ENCODE measurements around the gene INPP5A.
"Not testable (repeated sequence)": the region's sequence is repeated elsewhere in the genome, so short reads cannot be mapped to it uniquely, and the experiment has no call there.

INPP5A gene

DNA sequence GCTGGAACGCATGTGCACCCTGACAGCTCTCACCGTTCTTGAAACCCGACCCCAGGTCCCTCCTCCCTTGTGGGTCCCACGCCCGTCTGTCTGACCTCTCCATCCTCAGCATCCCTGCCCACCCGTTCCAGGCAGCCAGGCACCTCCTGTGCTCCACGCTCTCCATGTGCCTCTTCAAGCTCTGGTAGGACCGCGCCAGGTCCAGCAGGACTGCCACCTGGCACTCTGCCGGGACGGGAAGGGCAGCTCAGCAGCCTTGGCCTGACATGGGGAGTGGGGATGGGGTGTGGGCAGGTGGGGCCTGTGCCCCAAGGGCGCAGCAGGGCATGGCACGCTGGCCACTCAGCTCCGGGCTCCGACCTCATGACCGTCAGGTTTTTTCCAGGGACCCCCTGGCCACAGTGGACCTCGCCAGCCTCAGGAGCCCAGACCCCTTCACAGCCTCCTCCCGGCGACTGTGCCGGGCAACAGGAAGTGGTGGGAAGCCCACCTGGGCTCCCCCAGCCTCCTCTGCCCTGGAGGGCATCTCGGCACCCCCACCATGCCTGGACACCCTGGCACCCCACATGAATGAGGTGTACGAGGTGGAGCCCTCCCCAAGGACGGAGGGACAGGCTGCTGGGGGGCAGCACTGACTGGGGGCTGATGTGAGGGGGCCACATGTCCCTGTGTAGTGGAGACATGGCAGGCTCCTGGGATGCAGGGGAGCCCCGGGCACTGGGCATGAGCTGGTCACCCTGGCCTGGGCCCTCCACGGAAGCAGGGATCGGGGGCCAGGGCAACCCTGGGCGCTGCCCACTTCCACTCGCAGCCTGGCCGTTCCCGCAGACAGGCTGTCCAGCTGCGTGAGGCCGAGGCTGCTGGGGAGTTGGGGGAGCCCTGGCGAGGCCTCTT lies 273.5 kb downstream of the INPP5A start:
- DNase-seq (ENCODE audit: low read depth, low spot score), result no peak

DNA sequence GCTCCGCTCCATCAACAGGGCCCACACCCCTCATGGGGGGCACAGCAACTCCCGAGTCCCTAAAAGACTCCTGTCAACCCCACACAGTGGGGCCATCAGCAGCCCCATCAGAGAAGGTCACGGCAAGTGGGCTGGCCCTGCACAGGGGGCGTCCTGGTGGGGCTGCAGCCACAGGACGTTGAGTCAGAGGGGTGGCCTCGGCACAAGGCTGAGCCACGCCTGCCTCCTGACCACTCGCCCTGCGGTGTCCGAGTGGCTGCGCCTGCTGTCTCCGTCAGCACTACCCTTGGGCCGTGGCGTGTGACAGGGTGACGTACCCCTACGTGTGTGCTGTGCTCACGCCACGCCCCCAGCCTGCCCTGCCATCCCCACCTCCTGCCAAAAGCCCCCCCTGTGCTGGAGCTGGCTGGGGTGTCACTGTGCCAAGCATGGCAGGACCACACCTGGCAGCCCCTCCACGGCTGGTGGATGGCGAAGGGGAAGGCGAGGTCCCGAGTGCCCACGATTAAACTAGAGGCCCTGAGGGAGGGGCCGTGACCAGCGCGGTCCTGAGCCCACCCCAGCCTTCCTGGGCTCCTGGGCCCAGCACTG lies 274.4 kb downstream of the INPP5A start:
- DNase-seq (ENCODE audit: low read depth, low spot score), result no peak

DNA sequence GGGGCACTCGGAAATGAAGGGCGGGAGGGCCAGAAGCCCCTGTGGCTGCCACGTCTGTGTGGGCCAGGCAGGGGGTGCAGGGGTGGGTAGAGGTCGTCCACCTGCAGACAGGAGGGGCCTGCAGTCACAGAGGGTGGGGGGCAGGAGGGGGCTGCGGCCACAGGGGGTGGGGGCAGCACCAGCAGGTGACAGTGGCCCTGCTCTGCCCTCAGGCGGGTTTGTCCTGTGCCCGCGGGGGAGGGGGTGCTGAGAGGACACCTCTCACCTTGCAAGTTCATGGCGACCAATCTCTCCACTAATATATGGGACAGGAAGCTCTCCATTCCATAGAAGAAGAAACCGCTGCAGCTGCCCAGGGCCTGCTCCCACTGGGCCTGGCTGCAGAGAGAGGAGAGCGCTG lies 274.9 kb downstream of the INPP5A start:
- DNase-seq (ENCODE audit: low read depth, low spot score), result no peak

DNA sequence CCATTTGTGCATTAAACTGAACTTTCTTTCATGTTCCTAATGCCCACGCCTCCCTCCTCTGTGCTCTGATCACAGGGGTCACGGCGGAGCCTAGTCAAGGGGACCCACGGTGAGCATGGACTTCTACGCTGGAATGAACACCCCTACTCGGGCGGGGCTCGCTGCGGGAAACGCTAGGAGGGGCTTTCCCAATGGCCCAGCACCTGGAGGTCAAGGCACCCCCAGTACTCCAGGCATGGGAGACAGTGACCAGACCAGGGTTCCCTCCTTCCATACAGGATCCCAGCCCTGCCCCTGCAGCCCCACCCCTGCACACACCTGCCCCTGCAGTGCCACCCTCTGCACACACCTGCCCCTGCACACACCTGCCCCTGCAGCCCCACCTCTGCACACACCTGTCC lies 275.4 kb downstream of the INPP5A start:
- no peak for DNase-seq (ENCODE audit: low read depth, low spot score)

DNA sequence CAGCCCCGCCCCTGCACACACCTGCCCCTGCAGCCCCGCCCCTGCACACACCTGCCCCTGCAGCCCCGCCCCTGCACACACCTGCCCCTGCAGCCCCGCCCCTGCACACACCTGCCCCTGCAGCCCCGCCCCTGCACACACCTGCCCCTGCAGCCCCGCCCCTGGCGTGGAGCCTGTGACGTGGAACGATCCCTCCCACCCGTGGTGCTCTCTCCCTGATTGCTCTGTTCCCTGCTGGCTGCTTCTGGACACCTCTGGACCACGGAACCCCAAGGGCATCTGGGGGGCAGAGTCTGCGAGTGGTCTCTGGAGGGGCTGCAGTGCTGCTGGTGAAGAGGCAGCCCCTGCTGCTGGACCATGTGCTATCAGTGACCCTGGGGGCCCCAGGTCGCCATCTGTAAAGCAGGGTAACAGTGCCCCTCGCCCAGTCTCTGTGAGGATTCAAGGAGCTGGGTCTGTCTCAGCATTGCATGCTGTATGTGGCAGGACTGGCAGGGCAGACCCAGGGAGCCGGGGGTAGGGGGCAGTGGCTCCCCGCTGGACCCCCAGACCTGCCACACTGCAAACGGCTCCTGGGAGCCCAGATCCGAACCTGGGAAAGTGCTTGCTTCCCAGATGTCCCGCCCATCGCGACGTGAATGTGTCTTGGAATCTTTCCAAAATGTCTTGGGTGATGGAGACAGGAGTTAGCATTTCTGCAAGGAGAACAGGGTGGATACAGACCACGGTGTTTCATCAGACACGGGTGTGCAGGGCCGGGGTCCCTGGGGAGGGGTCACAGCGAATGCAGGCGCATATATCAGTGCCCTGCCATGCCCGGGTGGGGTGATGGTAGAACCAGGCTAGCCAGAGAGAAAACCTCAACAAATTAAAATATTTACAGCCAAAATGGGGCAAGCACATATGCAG lies 276.2 kb downstream of the INPP5A start:
- no peak for DNase-seq (ENCODE audit: low read depth, low spot score)

DNA sequence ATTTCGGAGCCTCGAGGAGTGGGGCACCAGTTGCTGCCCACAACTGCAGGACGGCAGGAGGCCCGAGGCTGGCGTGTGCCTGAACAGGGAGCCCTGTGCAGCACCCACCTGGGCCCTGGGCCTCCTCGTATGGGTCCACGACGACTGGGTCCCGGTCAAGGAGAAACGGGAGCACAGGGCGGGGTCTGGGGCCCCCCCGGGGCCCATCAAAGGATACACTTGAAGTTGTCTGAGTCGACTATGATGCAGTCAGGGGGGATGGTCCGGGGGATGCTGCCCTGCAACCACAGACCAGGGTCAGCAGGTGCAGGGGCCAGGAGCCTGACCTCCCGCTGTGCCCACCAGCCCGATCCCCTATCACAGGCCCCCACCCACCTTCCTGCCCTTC lies 276.9 kb downstream of the INPP5A start:
- no peak for DNase-seq (ENCODE audit: low read depth, low spot score)

DNA sequence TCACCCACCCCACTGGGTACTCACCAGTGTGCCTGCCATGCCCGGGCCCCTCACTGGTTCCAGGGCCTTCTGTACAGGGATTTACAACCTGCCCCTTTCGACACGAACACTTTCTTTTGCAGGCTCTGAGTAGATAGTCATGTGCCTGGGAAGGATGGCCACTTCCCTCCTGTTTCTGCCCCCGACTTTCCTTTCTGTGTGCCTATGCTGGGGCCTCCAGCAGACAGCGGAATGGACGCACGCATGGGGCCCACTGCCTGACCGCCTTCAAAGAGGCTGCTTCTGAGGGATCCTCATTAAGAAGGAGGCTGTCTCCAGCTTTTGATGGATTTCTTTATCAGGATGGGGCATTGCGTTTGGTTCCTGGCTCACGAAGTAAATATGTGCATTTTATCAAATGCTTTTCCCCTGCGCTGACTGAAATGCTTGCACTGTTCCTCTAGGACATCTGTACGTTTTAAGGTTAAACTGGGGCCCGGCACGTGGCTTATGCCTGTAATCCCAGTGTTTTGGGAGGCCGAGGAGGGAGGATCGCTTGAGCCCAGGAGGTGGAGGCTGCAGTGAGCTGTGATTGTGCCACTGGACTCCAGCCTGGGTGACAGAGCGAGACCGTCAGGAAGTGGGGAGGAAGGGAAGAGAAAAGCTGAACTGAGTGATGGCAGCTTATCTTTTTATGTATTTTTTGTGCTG lies 277.7 kb downstream of the INPP5A start:
- DNase-seq (ENCODE audit: low read depth, low spot score), result no peak

DNA sequence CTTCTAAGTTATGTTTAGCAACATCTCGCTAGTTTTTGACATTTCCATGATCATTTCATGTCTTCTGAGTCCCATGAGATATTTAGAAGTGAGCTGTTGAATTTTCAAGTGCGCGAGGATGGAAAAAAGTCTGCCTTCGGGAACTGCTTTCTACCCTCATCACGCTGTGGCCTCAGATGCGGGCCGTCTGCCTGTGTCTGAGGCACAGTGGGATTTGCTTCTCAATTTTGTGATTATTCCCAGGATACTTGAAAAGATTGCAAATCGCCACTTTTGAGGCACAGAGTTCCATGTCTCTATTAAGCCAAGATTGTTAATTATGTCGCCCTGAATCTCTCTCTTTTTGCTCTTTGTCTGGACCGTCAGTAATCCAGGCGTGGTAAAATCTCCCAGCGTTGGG lies 279.1 kb downstream of the INPP5A start:
- no peak for DNase-seq (ENCODE audit: low read depth, low spot score)

DNA sequence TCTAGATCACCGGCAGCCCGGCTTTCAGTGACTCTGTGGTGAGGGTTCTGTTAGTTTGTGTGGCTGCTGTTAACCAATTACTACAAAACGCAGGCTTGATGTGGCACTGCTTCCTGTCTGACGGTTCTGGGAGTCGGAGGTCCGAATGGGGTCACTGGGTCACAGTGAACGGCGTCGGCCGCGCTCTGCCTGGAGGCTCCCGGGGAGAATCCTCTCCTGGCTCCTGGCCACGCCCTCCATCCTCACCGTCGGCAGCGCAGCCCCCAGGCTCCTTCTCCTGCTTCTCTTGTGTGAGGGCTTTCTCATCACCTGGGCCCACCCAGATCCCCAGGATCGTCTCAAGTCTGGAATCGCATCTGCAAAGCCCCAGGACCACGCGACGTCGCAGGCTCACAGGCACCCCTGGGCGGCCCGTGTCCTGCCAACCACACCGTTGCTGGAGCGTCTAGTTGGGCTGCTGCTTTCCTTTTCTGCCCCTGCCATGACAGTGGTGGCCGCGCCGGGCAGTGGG lies 280.2 kb downstream of the INPP5A start:
- DNase-seq (ENCODE audit: low read depth, low spot score), result no peak

DNA sequence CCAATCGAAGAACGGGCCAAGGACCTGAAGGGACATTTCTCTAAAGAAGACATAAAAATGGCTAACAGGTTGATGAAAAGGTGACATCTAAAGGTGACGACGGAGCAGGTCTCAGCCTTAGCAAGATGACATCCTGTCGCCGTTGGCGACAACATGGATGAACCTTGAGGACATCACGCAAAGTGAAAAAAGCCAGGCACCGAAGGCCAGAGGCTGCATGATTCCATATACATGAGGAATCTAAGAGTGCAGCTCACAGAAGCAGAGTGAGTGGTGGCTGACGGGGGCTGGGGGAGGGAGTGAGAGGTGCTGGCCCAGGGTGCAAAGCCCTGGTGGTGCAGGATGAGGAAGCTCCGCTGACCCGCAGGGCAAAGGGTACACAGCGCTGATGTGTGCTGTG lies 282.5 kb downstream of the INPP5A start:
- DNase-seq (ENCODE audit: low read depth, low spot score), result no peak

DNA sequence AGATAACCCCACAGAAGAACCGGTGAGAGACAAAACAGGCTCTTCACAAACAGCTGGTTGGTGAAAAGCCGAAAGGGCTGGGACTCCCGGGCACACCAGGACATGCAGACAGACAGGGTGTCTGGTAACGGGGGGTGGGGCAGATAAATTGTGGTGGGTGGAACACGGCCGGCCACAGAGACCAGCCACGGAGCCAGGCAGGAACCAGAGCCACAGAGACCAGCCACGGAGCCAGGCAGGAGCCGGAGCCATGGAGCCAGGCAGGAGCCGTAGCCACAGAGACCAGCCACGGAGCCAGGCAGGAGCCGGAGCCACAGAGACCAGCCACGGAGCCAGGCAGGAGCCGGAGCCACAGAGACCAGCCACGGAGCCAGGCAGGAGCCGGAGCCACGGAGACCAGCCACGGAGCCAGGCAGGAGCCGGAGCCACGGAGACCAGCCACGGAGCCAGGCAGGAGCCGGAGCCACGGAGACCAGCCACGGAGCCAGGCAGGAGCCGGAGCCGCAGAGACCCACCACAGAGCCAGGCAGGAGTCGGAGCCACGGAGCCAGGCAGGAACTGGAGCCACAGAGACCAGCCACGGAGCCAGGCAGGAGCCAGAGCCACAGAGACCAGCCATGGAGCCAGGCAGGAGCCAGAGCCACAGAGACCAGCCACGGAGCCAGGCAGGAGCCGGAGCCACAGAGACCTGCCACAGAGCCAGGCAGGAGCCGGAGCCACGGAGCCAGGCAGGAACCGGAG lies 288.4 kb downstream of the INPP5A start:
- DNase-seq (ENCODE audit: low read depth, low spot score), result not testable (repeated sequence)

DNA sequence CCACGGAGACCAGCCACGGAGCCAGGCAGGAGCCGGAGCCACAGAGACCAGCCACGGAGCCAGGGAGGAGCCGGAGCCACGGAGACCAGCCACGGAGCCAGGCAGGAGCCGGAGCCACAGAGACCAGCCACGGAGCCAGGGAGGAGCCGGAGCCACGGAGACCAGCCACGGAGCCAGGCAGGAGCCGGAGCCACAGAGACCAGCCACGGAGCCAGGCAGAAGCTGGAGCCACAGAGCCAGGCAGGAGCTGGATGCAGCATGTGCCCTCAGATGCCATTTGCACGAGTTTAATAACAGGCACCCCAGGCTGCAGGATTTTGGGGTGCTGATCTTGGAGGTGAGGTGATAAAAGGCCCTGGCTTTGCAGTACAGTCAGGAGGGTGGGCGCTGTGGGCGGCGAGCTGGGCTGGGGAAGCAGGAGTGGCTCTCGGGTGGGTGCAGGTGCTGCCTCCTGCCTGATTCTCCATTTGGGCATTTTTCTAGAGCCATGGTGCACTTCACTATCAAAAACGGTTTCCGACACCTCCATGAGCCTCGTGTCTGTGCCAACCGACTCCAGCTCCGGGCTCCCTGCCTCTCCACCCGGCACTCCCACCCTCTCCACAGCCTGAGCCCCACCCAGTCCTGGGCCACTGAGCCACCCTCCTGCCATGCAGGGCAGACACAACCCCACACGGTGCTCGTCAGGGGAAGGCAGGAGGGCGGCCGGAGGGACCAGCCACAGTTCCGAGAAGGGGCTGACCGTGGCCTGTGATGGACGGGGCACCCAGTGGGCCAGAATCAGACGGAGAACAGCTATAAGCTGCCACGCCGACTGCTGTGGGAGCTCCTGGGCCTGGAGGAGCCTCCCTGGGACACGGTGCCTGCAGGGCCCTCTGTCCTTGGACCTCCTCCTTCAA lies 289.2 kb downstream of the INPP5A start:
- no peak for DNase-seq (ENCODE audit: low read depth, low spot score)

DNA sequence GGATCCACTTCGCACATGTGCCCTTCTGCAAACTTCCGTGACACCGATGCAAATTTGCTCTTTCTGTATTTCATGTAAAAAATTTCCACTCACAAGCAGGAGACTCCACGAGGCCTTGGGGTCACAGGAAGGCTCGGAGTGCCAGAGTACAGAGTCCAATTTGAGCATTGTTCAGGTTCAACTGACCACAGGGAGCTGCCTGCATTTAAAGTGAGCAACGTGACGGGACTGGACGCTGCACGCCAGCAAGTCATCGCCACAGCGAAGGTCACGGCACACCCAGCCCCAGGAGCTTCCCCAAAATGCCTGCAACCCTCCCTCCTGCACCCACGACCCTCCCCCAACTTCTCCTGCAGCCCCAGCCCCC lies 289.8 kb downstream of the INPP5A start:
- no peak for DNase-seq (ENCODE audit: low read depth, low spot score)

DNA sequence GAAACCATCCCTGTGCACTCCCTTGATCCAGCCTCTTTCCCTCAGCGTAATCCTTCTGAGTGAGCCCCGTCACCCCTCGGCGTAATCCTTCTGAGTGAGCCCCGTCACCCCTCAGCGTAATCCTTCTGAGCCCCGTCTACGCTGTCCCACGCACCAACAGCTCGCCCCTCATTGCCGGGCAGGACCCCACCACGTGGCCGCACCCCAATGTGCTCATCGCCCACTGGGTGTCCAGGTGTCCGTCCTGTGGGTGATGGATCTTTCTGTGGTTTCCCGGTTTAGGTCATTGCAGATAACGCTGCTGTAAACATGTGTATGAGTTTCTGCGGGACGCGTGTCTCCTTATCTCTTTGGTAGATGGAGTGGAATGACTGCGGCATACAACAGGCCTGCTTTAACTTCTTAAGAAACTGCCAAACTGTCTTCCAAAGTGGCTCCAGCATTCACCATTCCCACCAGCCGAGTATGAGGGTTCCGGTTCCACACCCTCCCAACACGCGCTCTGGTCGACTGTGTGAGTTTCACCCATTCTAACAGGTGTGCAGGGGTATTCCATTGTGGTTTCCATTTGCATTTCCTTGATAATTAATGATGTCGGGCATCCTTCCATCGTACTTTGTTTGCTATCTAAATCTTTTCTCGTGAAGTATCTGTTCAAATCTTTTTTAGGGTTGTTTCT lies 290.4 kb downstream of the INPP5A start:
- no peak for DNase-seq (ENCODE audit: low read depth, low spot score)

DNA sequence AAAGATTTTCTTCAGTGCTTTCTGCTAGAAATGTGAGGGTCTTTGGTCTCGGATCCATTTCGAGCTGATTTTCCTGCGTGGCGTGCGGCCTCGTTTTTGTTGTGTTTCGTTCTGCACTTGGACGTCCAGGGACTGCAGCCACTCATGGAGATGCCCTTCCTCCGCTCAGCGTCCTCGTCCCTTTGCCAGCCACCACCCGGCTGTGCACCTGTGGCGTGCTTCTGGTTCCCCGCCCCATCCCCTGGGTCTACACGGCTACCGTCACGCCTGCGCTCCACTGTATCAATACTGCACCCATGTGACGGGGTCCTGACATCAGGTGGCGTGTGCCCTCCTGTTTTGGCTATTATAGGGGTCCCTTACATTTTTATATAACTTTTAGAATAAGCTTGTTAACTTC lies 291.1 kb downstream of the INPP5A start:
- DNase-seq (ENCODE audit: low read depth, low spot score), result no peak

DNA sequence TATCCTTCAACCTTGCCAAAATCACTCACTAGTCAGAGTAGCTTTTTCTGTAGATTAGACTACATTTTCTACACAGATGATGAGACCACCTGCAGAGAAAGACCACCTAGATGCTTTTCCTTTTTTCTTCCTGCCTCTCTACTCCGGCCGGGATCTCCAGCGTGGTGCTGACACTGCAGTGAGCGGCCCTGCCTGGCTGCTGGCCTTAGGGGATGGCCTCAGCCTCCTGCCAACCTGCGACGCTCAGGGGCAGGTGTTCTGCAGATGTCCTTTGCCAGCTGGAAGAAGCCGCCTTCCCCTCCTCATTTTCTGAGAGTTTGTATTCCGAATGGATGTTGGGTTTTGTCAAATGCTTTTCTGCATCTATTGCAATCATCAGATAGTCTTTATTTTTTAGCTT lies 291.8 kb downstream of the INPP5A start:
- DNase-seq (ENCODE audit: low read depth, low spot score), result no peak

DNA sequence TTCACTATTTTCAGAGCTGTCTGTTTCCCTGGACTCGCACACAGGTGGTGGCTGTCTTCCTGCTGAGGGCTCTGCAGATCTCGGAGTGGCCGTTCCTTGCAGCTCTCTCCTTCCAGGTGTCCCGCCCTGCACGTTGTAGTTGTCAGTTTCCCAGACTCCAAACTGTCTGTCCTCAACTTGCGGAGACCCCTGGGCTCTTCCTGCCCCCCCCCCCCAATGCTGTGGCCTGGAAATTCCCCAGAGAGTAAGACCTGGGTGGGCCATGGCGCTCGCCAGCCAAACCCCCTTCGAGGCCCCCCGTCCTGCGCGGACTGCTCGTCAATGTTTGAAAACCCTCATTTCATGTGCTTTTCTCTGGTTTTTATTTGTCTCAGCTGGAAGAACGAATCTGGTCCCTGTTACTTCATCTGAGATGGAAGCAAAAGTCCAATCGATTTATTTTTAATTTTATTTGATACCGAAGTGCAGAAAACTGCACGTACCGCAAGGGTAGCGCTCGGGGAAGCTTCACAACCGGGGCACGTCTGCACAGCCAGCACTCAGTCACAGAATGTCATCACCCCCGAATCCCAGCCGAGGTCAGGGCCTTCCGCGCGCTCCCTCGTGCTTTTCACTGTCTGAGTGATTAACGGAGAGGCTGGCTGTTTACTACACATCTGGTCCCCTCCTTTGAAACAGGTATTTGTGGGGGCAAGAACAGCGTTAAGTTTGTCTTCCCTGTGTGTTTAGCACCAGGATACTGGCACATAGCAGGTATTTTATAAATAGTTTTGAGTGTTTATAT lies 294.8 kb downstream of the INPP5A start:
- DNase-seq (ENCODE audit: low read depth, low spot score), result no peak
